GM21619 (cell line): ENCODE results near the gene GLRX3.
A peak's percentile ranks its signal among the peaks of the same experiment; 100 is the strongest.
"Not testable (repeated sequence)": the region's sequence is repeated elsewhere in the genome, so short reads cannot be mapped to it uniquely, and the experiment has no call there.

Experiments
- ATAC-seq: cut with Tn5 transposase; IDR thresholded peaks from one replicate; pipeline ENCODE4 v1.9.1; 2021; ENCODE audit not compliant: unreplicated experiment

The GLRX3 gene

DNA sequence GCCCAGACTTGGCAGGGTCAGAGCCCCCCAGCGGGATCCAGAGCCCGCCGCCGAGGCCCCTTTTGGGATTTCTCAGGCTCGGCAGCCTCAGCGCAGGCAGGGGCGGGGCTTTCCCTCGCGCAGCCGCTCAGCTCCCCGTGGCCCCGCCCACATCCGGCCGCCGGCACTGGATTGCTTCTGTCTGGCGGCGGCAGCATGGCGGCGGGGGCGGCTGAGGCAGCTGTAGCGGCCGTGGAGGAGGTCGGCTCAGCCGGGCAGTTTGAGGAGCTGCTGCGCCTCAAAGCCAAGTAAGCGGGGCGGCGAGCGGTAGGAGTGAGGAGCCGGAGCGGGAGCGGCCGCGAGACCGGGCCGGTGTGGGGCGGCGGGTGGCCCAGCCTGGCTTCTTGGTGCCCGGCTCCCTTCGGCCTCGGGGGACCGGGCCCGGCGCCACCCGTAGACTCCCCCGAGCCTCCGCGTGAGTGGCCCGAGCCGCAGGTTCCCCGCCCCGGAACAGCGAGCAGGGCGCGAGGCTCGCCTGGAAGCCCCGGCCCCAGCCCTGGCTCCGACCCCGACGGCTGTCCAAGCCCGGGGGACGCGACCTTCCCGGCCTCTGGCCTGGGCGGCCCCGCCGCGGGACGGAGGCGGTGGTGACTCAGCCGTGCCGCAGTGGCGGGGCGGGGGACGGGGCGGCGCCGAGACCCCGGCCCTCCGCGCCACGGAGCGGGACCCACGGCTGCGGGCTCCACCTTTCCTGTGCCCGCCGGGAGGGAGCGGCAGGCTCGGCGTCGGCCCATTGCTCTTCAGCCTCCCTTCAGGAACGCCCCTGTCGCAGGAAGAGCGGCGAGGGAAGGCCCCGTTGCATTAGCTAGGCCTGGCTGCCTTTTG is at the start of gene GLRX3:
GLRX3 (plus strand) TSS at position 166 of the 864 bp plus-strand sequence; CDS start at position 196, 30 bp downstream.
- ATAC-seq = peak; percentile 79

DNA sequence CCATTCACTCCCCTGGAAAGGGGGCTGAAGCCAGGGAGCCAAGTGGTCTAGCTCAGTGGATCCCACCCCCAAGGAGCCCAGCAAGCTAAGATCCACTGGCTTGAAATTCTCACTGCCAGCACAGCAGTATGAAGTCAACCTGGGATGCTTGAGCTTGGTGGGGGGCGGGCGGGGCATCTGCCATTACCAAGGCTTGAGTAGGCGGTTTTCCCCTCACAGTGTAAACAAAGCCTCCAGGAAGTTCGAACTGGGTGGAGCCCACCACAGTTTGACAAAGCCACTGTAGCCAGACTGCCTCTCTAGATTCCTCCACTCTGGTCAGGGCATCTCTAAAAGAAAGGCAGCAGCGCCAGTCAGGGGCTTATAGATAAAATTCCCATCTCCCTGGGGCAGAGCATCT is 45.6 kb upstream of the GLRX3 start:
- not testable (repeated sequence) for ATAC-seq

DNA sequence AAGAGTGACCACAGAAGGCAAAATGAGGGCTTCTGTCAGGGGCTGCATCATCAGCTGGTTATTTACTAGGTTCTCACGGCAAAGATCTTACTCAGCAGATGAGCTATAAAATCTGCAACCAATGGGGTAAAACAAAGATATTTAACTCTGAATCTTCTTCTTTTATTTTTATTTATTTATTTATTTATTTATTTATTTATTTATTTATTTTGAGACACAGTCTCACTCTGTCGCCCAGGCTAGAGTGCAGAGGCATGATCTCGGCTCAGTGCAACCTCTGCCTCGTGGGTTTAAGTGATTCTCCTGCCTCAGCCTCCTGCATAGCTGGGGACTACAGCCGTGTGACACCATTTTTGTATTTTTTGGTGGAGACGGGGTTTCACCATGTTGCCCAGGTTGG is 36.8 kb upstream of the GLRX3 start:
- ATAC-seq = no peak

DNA sequence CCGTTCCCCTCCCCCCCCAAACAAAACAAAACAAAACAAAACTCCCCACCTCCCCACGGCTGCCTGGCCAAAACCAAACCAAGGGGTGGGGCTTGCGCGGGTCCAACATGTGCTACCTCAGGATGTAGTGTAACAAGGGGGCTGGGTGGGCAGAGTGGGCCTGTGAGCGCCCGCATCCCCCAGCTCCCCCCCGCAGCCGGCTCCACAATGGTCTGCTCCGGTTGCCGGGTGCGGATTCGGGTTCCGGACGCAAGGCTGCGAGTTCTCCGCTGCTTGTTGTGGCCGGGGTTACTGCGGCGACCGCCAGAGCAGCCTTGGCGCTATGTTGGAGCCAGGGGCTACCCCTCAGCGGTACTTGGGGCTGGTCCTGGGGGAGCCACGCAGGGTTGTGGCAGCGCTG is 30.5 kb upstream of the GLRX3 start:
- no peak for ATAC-seq

DNA sequence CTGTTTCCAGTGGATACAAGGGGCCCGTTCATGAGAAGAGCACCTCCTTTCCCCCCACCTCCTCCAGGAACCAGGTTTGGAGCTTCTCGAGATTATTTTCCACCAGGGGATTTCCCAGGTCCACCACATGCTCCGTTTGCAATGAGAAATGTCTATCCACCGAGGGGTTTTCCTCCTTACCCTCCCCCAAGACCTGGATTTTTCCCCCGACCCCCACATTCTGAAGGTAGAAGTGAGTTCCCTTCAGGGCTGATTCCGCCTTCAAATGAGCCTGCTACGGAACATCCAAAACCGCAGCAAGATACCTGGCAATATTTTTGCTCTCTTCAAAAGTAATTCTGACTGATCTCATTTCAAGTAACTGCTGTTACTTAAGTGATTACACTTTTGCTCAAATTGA is 28.0 kb upstream of the GLRX3 start:
- not testable (repeated sequence) for ATAC-seq

DNA sequence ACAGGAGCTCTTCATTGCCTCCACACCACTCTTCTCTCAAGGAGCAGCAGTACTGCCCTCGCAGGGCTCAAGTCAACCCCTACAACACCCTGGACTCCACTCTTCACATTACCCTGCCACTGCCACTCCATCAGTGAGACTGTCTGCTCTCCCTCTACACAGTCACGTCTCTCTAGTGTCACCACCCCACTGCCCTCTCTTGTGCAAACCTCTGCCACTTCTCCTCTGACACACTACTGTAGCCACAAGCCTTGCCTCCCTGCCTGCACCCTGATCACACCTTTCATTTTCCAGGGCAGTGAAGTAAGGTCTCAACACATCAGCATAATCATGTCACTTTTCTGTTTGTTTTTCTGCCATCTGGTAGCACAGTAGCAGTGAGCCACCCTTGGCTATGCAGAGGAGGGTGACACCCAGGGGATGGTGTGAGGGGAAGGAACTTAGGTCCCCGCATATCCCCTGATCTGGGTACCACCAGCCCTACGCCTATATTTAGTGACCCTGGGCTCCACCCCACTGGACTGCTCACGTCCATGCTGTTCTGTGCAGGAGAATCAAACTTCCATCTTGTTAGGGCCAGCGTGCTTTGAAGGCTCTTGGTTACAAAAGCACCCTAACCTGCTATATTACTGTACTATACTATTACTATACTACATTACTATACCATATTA is 27.1 kb upstream of the GLRX3 start:
- ATAC-seq = no peak

DNA sequence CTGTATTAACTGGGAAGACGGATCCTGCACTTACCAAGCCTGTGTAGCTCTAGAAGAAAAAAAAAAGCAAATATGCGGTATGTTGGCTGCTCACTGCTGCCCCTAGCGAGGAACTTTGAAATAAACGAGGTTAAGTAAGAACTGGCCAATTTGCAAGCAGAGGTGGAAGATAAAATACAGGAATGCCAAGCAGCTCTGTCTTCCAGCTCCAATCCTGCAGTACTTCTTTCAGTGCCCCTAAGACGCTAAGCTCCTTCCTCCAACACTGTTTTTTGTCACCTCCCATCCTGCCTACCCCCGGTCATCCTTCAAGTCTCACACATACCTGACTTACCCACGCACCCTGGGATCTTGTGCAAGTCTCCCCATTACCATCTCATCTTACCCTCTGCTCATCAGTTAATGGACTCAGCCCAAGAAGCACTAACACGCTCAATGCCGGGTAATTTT is 26.4 kb upstream of the GLRX3 start:
- no peak for ATAC-seq

DNA sequence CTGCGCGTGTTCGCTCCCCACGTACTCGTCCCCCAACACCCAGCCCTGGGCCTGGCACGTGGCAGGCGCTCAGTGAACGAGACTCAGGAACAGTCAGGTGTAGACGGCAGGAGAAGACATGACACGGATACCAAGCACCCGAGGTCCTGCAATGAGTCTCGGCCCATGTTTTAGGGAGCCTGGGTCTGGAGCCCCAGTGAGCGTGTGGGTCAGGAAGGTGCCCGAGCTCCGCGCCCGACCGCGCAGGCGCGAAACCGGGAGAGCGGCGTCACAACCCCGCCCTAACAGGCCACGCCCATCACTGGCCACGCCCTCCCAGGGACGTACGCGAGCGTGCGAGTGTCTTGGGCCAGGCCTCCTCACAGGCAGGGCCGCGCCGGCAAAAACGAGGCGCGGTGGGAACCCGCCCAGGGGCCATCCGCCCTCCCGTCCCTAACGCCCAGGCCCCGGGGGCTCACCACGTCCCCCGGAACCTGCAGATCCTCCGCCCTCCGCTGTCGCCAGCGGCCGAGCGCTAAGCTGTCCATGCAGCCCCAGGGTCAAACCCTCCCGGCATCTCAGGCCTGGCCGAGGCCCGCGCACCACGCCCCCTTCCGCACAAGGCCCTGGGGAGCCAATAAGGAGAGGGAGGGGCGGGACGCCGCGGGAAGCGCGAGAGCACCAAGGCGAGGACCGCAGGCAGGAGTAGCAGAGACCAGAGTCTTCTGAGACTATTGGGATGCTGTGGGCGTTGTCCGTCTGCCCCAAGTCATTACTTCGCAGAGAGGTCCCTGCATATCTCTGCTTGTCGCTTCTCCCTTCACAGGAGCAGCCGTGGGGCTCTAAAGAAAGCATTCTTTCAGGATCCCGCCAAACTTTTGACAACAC is 25.7 kb upstream of the GLRX3 start, which contains the start of gene C10orf143:
C10orf143 (minus strand) TSS at position 585 of the 867 bp plus-strand sequence; CDS start at position 527, 58 bp downstream.
- peak; percentile 79 for ATAC-seq

DNA sequence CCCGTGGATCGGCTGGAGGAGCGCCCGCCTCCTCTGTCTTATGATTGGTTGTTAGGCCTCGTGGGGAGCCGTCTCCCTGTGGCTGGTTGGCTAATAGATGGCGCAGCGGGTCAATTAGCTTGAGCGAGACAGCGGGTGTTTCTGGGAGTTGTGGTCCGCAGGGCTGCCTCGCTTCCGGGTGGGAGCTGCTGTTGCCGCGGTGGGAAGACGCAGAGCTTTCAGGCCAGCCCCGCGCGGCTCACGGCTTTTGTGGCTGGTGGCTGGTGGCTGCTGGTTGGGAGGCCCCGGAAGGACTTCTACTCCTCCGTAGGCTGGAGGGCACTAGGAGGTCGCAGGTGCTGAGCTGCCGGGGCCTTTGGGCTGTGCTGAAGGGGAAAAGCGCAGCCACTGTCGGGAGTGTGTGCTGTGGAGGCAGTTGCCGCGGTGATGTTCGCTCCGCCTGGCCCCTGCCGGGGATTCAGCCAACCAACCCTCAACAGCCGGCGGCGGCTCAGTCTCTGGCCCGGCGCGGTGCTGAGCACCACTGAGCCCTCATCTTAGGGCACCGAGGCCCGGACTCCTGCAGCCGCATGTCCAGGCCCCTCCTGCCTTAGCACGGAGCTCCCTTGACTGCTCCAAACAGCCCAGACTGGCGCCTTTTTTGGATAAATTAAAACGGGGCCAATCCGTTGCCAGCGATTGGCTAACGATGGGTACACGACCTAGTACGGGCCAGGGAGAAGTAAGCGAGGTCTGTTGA is 24.9 kb upstream of the GLRX3 start:
- peak; percentile 86 for ATAC-seq

DNA sequence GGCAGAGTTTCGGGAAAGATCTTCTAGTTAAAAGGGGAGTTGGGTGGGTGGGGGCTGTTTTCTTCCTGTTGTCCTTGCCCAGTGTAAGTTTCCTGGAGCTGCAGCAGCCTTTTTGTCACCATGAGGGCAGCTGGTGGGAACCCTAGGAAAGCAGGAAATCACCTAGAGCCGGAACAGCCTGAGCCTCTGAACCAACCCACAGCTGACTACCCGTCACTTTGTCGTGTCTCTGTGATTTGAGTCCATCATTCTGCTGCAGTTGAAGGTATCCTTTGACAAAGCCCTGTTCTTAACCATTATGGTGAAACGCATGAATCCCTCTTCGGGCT is 24.4 kb upstream of the GLRX3 start:
- ATAC-seq = no peak

DNA sequence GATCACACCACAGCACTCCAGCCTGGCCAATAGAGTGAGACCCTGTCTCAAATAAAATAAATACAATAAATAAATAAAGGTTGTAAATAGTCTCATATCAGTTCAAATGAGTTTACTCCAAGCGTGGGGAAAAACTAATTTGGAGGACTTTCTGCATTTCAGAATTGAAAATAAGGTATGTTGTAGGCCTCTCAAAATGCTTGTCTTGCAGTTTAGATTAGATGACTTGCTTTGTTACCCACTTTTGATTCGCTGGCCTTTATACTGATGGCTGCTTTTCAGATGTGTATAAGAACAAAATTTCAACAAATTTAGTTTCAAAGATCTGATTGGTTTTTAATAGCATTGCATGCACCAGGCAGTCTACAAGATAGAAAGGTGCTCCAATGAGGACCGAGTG is 23.4 kb upstream of the GLRX3 start:
- no peak for ATAC-seq

DNA sequence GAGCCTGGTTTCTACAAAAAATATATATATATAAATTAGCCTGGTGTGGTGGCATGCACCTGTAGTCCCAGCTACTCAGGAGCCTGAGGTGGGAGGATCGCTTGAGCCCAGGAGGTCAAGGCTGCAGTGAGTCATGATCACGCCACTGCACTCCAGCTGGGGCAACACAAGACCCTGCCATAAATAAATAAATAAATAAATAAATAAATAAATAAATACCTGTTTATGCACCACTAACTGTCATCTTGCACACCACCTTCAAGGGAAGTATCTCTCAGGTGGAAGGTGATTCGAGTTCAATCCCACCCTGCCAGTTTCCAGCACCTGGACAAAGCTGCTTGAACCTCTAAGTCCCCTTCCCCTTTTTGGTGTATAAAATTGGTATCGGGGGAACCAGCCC is 19.2 kb upstream of the GLRX3 start:
- not testable (repeated sequence) for ATAC-seq

DNA sequence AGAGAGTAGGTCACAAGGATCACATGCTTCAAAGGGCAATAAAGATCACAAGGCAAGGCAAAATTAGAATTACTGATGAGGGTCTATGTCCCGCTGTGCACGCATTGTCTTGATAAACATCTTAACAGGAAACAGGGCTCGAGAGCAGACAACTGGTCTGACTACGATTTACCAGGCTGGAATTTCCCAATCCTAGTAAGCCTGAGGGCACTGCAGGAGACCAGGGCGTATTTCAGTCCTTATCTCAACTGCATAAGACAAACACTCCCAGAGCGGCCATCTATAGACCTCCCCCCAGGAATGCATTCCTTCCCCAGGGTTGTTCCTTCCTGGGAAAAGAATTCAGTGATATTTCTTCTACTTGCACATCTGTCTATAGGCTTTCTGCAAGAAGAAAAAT is 18.7 kb upstream of the GLRX3 start:
- ATAC-seq = not testable (repeated sequence)

DNA sequence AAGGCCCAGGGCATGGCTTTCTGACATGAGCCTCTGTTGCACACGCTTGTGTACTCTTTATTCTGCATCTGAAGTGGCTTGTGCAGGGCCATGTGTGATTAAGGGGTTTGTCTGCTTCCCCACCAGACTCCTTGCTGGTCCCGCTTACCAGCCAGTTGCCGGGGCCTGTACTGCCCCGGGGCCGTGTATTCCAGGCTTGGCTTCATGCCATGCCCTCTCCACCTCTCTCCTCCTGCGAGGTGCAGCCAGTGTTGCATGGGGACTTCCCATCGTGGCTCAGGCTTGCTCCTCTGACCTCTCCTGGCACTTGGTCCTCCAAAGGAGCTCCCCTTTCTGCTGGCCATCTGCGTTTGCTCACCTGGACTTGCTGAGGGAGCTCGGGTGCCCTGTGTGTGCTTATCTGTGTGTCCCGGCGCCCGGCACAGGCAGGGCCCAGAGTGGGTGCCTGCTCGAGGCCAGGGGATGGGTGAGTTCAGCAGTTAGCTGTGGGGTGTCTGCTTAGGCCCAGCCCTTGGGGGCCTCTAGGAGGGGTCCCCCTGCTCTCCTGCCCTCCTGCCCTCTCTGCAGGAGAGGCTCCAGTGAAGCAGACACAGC is 14.6 kb upstream of the GLRX3 start:
- ATAC-seq = no peak

DNA sequence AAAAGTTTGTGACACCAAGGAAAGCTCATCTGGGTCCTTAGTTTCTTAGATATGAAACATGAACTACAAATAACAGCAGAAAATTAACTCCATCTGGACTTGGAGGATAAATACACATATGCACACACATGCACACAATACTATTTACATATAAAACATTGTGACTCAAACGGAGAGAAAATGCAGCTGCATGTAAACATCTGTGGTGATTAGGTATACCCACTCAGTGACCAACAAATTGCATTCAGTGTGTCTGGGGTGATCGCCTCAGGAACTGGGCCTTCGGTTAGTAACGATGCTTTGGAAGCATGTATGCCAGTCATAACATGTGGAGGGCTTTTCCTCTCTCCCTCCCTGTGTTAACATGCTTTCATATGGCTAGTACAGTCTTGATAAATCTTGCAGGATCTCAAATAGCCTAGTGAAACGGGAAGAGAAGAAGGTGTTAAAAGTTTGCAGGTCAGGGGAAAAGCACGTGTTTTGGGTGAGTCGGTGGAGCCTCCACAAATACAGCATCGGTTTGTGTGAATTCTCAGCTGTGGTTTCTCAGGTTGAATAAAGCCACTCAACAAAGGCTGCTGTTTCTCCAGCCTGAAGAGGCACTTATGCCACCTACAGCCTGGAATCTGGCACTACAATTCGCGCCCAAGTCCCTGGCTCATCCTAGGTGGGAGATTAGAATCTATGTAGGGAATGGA is 8.7 kb upstream of the GLRX3 start:
- ATAC-seq = peak; percentile 97

DNA sequence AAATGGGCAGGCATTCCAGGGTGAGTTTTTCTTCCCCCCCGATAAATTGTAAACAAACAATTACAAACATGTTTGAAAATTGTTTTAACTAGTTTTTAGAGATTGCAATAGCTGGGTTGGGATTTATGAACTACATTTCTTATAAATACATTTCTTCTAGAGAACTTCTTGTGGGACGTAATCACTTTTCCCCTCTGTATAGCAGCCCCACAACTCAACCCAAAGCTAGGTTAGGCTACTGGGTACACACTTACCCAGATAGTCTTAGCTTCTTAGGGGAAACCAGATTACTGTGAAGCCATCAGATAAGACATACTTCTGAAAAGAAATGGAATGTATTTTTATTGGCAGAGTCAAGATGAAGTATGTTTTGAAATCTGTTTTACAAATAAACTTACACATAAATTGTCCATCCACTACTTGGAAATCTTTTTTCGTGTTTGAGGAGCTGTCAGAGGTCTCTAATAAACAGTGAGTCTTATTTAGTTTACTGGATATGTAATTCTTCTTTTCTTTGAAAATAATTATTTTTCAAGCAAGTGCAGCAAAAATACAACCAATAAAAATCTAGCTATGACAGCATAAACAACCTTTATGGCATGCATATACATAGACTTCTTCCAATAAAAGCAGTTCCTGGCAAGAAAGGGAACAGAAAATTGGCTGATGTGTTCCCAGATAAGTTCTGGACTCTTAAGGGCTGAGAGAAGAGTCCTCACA is 8.0 kb upstream of the GLRX3 start:
- ATAC-seq = no peak

DNA sequence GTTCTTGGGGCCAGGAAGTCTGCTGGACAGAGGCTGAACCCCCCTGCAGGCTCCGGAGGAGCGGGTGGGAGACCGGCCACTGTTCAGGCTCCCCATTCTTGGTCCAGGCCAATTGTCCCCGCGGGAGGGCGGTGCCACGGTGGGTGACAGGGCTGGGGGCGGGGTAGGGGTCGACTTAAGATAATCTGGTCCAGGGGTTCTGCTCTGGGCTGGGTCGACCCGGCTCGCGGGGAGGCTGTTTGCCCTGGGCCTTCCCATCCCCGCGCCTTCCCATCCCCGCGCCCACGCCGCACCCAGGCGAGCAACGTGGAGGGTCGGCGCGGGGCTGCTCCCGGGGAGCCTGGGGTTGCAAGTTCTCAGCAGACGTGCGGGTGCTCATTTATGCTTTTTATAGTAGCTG is 7.3 kb upstream of the GLRX3 start:
- no peak for ATAC-seq

DNA sequence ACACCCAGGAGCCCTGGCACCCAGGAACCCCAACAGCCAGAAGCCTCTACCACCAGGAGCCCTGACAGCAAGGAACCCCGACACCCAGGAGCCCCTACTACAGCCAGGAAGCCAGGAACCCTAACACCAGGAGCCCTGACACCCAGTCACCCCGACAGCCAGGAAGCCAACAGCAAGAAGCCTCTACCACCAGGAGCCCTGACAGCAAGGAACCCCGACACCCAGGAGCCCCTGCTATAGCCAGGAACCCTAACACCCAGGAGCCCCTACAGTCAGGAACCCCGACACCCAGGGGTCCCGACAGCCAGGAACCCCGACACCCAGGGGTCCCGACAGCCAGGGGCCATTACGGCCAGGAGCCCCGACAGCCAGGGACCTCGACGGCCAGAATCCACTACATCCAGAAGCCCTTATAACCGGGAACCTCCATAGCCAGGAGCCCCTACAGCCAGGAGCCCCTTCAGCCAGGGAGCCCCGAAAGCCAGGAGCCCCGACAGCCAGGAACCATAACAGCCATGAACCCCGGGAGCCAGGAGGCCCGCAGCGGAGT is 440 bp upstream of the GLRX3 start:
- peak; percentile 11 for ATAC-seq

DNA sequence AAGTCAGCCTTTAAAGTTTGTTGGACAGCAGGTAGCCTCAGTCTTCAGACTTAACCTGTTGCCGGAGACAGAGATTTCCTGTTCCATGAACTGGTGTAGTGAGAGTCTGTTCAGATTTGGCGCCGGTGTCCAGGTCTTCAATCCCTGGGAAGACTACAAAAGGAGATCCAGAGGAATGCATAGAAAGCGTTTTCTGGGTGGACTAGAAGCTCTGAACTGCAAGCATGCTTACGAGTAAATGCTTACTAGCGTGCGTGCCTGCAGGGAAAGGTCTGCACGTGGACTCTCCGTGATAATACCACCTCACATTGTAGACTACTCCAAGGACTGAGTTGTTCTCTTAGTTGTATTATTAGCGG is 878 bp downstream of the GLRX3 start:
- no peak for ATAC-seq
